A673 (cell line): ENCODE results near the gene TTC7B.

ENCODE experiments used
- CTCF ChIP-seq: fragments of 300-800, 200-600 bp; sonication (generic); conservative IDR thresholded peaks from 2 replicates; pipeline ENCODE4 v1.5.1; 2017; ENCODE audit warnings: low read depth, mild to moderate bottlenecking, antibody characterized with exemption, low read length, moderate library complexity, mixed read lengths
- EZH2 ChIP-seq: fragments of 200-600 bp; sonication (generic); IDR thresholded peaks from 2 replicates; pipeline ENCODE4 v1.6.1; 2017; ENCODE audit warnings: borderline replicate concordance, low read depth, mild to moderate bottlenecking, mixed read lengths, antibody characterized with exemption, low read length; ENCODE audit not compliant: poor library complexity, severe bottlenecking

- TF ChIP-seq CTCF, result no peak
- TF ChIP-seq EZH2, result no peak
Measured at GRCh38 chr14:90543876-90544275, 272.4 kb downstream of the TTC7B start.
